GM12878 (cell line): ENCODE data around the gene SSTR4. TPM values are rescaled to one million over a fixed set of nuclear protein-coding genes. Genes with fewer than 3 reads are reported as not detected.

Experiments
- CREB1 ChIP-seq: IDR thresholded peaks from 2 replicates; pipeline ENCODE4 v1.6.1; 2012; ENCODE audit warnings: low read depth, mild to moderate bottlenecking, inconsistent platforms
- ELK1 ChIP-seq: IDR thresholded peaks from 2 replicates; pipeline ENCODE4 v1.6.1; 2012; ENCODE audit warnings: low read depth, low read length, improper control_type of control experiment
- NFXL1 ChIP-seq: fragments of 450-650 bp; IDR thresholded peaks from 2 replicates; pipeline ENCODE4 v1.6.1; 2017; ENCODE audit warnings: antibody characterized with exemption, mild to moderate bottlenecking, borderline replicate concordance
- POLR2A ChIP-seq: IDR thresholded peaks from 2 replicates; pipeline ENCODE4 v1.6.1; 2011; ENCODE audit warnings: low read depth, mild to moderate bottlenecking, low read length
- SPI1 ChIP-seq: IDR thresholded peaks from 2 replicates; pipeline ENCODE4 v1.6.1; 2011; ENCODE audit warnings: low read depth, mild to moderate bottlenecking, low read length, moderate library complexity, borderline replicate concordance; ENCODE audit not compliant: insufficient read depth
- polyA plus RNA-seq, 11 experiments: library from polyadenylated mRNA; depleted of rRNA in 4 of 11; unstranded in 6 of 11; stranded (reverse) in 5 of 11; fragments of >200 nt; fragmentation: Nextera tagmentation in 4 of 11; fragmentation: Illumina TruSeq in 1 of 11; extraction: Ambion mirVana in 4 of 11; extraction: Trizol in 1 of 11; gene quantifications; 1 replicate in 1 of 11; 2 replicates in 10 of 11; pipeline versions ENCODE4 v1.2.1 to v1.2.3, GENCODE V29; 2011 to 2016; ENCODE audit warnings: inconsistent platforms in 2 of 11, missing spikeins in 2 of 11, low read depth in 1 of 11
- total RNA-seq, 4 experiments: library from RNA; depleted of rRNA in 3 of 4; stranded (reverse); fragments of >200 nt in 3 of 4; fragmentation: Illumina TruSeq in 1 of 4; extraction: Trizol in 1 of 4; gene quantifications; 2 replicates each; pipeline versions ENCODE4 v1.2.1 to v1.2.3, GENCODE V29; 2013 to 2021
- TF ChIP-seq, protein P1 (sequence below): fragments of 150-350 bp; IDR thresholded peaks from 2 replicates; pipeline ENCODE4 v1.6.1; 2014; ENCODE audit warnings: mild to moderate bottlenecking, low read depth, low read length
- TF ChIP-seq, protein P2 (sequence below): fragments of 450-650 bp; IDR thresholded peaks from 2 replicates; pipeline ENCODE4 v1.6.1; 2016; ENCODE audit warnings: mild to moderate bottlenecking, moderate library complexity, borderline replicate concordance
- TF ChIP-seq, protein P3 (sequence below): fragments of 450-650 bp; IDR thresholded peaks from 2 replicates; pipeline ENCODE4 v1.6.1; 2016; ENCODE audit warnings: mild to moderate bottlenecking
- TF ChIP-seq, protein P4 (sequence below): fragments of 450-650 bp; IDR thresholded peaks from 2 replicates; pipeline ENCODE4 v1.6.1; 2017; ENCODE audit warnings: mild to moderate bottlenecking

Gene SSTR4
- total and polyA plus RNA-seq, 10 of the 15 experiments (the other 5 are each of a cell fraction or from before 2014, with no cell fraction given) = not detected

GRCh38 chr20:23017516-23017915, 17.6 kb upstream of the SSTR4 start (continued):
- TF ChIP-seq SPI1 (no peak), POLR2A (no peak), NFXL1 (no peak), CREB1 (no peak), ELK1 (no peak)
- TF ChIP-seq, protein P1, sequence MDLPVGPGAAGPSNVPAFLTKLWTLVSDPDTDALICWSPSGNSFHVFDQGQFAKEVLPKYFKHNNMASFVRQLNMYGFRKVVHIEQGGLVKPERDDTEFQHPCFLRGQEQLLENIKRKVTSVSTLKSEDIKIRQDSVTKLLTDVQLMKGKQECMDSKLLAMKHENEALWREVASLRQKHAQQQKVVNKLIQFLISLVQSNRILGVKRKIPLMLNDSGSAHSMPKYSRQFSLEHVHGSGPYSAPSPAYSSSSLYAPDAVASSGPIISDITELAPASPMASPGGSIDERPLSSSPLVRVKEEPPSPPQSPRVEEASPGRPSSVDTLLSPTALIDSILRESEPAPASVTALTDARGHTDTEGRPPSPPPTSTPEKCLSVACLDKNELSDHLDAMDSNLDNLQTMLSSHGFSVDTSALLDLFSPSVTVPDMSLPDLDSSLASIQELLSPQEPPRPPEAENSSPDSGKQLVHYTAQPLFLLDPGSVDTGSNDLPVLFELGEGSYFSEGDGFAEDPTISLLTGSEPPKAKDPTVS = no peak
- TF ChIP-seq, protein P2, sequence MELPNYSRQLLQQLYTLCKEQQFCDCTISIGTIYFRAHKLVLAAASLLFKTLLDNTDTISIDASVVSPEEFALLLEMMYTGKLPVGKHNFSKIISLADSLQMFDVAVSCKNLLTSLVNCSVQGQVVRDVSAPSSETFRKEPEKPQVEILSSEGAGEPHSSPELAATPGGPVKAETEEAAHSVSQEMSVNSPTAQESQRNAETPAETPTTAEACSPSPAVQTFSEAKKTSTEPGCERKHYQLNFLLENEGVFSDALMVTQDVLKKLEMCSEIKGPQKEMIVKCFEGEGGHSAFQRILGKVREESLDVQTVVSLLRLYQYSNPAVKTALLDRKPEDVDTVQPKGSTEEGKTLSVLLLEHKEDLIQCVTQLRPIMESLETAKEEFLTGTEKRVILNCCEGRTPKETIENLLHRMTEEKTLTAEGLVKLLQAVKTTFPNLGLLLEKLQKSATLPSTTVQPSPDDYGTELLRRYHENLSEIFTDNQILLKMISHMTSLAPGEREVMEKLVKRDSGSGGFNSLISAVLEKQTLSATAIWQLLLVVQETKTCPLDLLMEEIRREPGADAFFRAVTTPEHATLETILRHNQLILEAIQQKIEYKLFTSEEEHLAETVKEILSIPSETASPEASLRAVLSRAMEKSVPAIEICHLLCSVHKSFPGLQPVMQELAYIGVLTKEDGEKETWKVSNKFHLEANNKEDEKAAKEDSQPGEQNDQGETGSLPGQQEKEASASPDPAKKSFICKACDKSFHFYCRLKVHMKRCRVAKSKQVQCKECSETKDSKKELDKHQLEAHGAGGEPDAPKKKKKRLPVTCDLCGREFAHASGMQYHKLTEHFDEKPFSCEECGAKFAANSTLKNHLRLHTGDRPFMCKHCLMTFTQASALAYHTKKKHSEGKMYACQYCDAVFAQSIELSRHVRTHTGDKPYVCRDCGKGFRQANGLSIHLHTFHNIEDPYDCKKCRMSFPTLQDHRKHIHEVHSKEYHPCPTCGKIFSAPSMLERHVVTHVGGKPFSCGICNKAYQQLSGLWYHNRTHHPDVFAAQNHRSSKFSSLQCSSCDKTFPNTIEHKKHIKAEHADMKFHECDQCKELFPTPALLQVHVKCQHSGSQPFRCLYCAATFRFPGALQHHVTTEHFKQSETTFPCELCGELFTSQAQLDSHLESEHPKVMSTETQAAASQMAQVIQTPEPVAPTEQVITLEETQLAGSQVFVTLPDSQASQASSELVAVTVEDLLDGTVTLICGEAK = no peak
- TF ChIP-seq, protein P3, sequence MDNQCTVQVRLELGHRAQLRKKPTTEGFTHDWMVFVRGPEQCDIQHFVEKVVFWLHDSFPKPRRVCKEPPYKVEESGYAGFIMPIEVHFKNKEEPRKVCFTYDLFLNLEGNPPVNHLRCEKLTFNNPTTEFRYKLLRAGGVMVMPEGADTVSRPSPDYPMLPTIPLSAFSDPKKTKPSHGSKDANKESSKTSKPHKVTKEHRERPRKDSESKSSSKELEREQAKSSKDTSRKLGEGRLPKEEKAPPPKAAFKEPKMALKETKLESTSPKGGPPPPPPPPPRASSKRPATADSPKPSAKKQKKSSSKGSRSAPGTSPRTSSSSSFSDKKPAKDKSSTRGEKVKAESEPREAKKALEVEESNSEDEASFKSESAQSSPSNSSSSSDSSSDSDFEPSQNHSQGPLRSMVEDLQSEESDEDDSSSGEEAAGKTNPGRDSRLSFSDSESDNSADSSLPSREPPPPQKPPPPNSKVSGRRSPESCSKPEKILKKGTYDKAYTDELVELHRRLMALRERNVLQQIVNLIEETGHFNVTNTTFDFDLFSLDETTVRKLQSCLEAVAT = no peak
- TF ChIP-seq, protein P4, sequence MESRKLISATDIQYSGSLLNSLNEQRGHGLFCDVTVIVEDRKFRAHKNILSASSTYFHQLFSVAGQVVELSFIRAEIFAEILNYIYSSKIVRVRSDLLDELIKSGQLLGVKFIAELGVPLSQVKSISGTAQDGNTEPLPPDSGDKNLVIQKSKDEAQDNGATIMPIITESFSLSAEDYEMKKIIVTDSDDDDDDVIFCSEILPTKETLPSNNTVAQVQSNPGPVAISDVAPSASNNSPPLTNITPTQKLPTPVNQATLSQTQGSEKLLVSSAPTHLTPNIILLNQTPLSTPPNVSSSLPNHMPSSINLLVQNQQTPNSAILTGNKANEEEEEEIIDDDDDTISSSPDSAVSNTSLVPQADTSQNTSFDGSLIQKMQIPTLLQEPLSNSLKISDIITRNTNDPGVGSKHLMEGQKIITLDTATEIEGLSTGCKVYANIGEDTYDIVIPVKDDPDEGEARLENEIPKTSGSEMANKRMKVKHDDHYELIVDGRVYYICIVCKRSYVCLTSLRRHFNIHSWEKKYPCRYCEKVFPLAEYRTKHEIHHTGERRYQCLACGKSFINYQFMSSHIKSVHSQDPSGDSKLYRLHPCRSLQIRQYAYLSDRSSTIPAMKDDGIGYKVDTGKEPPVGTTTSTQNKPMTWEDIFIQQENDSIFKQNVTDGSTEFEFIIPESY = no peak
